ENCODE measurements around the gene KIAA1143. TPM values are rescaled to one million over a fixed set of nuclear protein-coding genes. Genes with fewer than 3 reads are reported as not detected.

KIAA1143 gene
- total RNA-seq, 2 donors from 2014 or later = 15.8 to 24.3 TPM

DNA sequence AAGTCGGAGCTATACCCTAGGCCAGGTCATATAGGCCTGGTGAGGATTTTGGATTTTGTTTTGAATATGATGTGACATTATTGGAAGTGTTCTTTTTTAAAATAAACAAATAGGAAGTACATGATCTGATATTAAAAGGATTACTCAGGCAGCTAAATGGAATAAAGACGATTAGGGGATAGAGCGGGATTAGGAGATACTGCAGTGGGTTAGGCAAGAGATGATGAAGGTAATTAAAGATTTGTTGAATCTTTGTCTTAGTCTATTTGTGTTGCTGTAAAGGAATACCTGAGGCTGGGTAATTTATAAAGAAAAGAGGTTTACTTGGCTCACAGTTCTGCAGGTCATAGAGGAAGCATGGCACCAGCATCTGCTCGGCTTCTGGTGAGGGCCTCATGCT is 21.5 kb upstream of the KIAA1143 start:
- no peak for DNase-seq
- no peak overlapping the region for H3K27ac ChIP-seq
- H3K27me3 ChIP-seq = no peaks in the 10 kb centered on the region
- intact Hi-C loops (cut with DNase I) = no loop called here
- no peaks in the 10 kb centered on the region for H3K4me1 ChIP-seq
- H3K9ac ChIP-seq (ENCODE audit: low read depth in 2 of 2, low read length in 2 of 2) = no peak overlapping the region
- no peaks in the 10 kb centered on the region for H3K36me3 ChIP-seq
- H3K9me3 ChIP-seq = no peaks in the 10 kb centered on the region
- H3K4me3 ChIP-seq = no peak overlapping the region
- TF ChIP-seq, protein P1, sequence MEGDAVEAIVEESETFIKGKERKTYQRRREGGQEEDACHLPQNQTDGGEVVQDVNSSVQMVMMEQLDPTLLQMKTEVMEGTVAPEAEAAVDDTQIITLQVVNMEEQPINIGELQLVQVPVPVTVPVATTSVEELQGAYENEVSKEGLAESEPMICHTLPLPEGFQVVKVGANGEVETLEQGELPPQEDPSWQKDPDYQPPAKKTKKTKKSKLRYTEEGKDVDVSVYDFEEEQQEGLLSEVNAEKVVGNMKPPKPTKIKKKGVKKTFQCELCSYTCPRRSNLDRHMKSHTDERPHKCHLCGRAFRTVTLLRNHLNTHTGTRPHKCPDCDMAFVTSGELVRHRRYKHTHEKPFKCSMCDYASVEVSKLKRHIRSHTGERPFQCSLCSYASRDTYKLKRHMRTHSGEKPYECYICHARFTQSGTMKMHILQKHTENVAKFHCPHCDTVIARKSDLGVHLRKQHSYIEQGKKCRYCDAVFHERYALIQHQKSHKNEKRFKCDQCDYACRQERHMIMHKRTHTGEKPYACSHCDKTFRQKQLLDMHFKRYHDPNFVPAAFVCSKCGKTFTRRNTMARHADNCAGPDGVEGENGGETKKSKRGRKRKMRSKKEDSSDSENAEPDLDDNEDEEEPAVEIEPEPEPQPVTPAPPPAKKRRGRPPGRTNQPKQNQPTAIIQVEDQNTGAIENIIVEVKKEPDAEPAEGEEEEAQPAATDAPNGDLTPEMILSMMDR (IDR thresholded peaks at IDR 0.05) = no peak

DNA sequence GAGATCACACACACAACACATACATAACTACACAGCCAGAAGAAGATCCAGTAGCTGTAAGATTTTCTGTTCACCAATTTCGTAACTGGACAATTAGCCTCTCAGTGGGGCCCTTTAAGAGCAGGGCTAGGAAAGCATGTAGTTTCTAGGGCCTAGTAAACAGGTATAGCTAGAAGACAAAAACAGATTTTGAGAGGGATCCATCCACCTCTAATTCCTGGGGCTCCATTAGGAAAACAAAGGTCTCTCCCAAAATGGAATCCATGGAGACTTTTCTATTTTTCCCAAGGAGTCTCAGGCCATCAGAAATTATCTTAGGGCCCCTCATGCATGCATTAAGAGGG is 10.7 kb upstream of the KIAA1143 start:
- no peaks in the 10 kb centered on the region for H3K4me1 ChIP-seq
- intact Hi-C loops (cut with DNase I) = no loop called here

DNA sequence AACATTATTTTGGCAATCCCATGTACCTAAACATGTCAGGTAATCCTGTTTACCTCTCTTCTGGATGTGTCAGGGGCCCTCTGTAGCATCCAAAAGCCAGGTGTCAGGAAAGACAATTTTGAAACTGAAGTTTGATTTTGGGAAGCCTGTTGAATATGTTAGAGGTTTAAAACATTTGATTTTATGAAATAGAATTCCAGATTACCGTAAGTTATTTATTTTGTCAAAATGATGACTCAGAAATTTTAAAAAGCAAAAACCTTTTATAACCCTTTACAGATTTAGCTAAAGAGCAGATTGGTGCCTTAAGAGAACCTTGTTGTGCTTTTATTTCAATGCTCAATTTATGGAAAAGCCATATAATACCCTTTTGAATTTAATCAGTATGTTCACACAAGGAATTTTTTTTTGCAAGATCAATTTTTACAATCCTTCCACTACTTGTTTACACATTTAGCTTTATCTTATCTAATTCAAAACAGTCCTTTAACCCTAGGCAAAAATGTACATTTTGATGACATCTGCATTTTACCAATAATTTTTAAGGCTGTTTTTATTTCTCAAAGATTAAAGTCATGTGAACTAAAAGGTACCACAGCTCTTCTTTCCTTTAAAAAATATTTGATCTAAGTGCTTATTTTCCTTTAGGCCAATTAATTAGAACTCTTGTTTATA is 10.1 kb upstream of the KIAA1143 start:
- Histone ChIP-seq H3K36me3 (no peaks in the 10 kb centered on the region), H3K9ac (ENCODE audit: low read depth in 2 of 2, low read length in 2 of 2) (no peak overlapping the region), H3K27me3 (no peaks in the 10 kb centered on the region), H3K27ac (no peak overlapping the region), H3K4me1 (no peaks in the 10 kb centered on the region), H3K9me3 (no peaks in the 10 kb centered on the region), H3K4me3 (no peak overlapping the region)
- TF ChIP-seq, protein P1 (IDR thresholded peaks at IDR 0.05) = no peak
- DNase-seq = no peak
- intact Hi-C loops (cut with DNase I) = no loop called here

More for the DNA sequence above, 10.7 kb upstream of the KIAA1143 start:
- no peak for DNase-seq
- Histone ChIP-seq H3K9ac (ENCODE audit: low read depth in 2 of 2, low read length in 2 of 2) (no peak overlapping the region), H3K27me3 (no peaks in the 10 kb centered on the region), H3K27ac (no peak overlapping the region), H3K4me3 (no peak overlapping the region), H3K9me3 (no peaks in the 10 kb centered on the region), H3K36me3 (no peaks in the 10 kb centered on the region)
- TF ChIP-seq, protein P1 (IDR thresholded peaks at IDR 0.05) = no peak

DNA sequence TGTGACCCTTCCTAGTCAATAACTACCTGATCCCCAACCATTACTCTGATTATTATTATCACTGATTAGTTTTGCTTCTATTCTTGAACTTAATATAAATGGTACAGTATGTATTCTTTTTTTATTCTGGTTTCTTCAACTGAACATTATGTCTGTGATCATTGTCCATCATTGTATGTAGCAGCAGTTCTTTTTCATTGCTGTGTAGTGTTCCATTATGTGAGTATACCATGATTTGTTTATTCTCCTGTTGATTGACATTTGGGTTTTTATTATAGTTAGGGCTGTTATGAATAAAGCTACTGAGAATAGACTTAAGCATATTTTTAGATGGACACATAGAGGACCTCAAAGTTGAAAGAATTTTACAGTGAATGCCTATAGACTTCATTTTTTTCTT is 2.8 kb upstream of the KIAA1143 start:
- DNase-seq = no peak
- no peaks in the 10 kb centered on the region for H3K9me3 ChIP-seq
- H3K4me3 ChIP-seq = no peak overlapping the region
- H3K27me3 ChIP-seq = no peaks in the 10 kb centered on the region
- intact Hi-C loops (cut with DNase I) = no loop called here
- TF ChIP-seq, protein P1 (IDR thresholded peaks at IDR 0.05) = no peak
- H3K27ac ChIP-seq = no peak overlapping the region
- H3K36me3 ChIP-seq = no peaks in the 10 kb centered on the region
- H3K4me1 ChIP-seq = no peaks in the 10 kb centered on the region
- H3K9ac ChIP-seq (ENCODE audit: low read depth in 2 of 2, low read length in 2 of 2) = no peak overlapping the region

DNA sequence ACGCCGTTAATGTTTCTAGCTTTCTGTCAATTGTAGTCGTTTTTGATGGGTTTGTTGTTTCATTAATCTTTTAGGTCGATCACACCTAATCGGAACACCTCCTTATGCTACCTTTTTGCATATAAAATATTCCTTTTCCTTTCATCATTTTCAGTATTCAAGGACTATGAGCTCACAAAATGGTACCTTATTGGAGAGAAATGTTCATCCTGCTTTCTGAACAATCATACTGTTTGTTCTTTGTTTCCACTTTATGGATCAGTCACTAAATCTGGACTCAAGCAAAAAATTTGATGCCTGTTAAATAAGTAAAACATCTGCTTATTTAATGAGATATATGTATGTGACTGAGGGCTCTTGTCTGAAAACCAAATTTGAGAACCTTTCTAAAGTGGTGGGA is 1.3 kb upstream of the KIAA1143 start:
- H3K27me3 ChIP-seq = no peaks in the 10 kb centered on the region
- TF ChIP-seq, protein P1 (IDR thresholded peaks at IDR 0.05) = no peak
- H3K4me3 ChIP-seq = peak overlapping the region; percentile 72
- no peaks in the 10 kb centered on the region for H3K9me3 ChIP-seq
- intact Hi-C loops (cut with DNase I) = no loop called here
- H3K36me3 ChIP-seq = no peaks in the 10 kb centered on the region
- no peak overlapping the region for H3K9ac ChIP-seq (ENCODE audit: low read depth in 2 of 2, low read length in 2 of 2)
- H3K27ac ChIP-seq = no peak overlapping the region
- no peaks in the 10 kb centered on the region for H3K4me1 ChIP-seq
- no peak for DNase-seq
